ENCODE results near the gene DDOST. TPM values are rescaled to one million over a fixed set of nuclear protein-coding genes. Genes with fewer than 3 reads are reported as not detected.

Gene DDOST
- total RNA-seq, 1 donor from 2014 or later, result 314 TPM

GRCh38 chr1:20658166-20658915 lies 2.8 kb downstream of the DDOST start:
- no peak for DNase-seq

- no peak for DNase-seq
These were observed 4.1 kb downstream of the DDOST start for GRCh38 chr1:20657024-20657423.

GRCh38 chr1:20654104-20654690 lies 7.0 kb downstream of the DDOST start:
- DNase-seq, result no peak

GRCh38 chr1:20652300-20652699 lies 8.9 kb downstream of the DDOST start:
- DNase-seq, result no peak

- DNase-seq, result no peak
These were observed 12.2 kb downstream of the DDOST start for GRCh38 chr1:20648946-20649345.

GRCh38 chr1:20648438-20648837 lies 12.7 kb downstream of the DDOST start:
- no peak for DNase-seq

GRCh38 chr1:20645414-20645813 lies 15.8 kb downstream of the DDOST start:
- no peak for DNase-seq

- no peak for DNase-seq
These were observed 16.8 kb downstream of the DDOST start for GRCh38 chr1:20644416-20644815.

- DNase-seq, result no peak
These were observed 18.1 kb downstream of the DDOST start for GRCh38 chr1:20643080-20643479.

- DNase-seq, result no peak
These were observed 19.2 kb downstream of the DDOST start for GRCh38 chr1:20641975-20642374.

- peak; percentile 81 for DNase-seq
These were observed 21.0 kb downstream of the DDOST start for GRCh38 chr1:20640183-20640597.

GRCh38 chr1:20636785-20637347 lies 24.3 kb downstream of the DDOST start:
- no peak for DNase-seq

GRCh38 chr1:20634594-20635084 lies 26.5 kb downstream of the DDOST start:
- DNase-seq, result peak; percentile 26

GRCh38 chr1:20634065-20634593 lies 27.0 kb downstream of the DDOST start:
- DNase-seq, result peak; percentile 10

GRCh38 chr1:20633190-20634064 lies 27.7 kb downstream of the DDOST start, which contains the start of gene PINK1:
Gene PINK1 (plus strand): TSS chr1:20633458. CDS start chr1:20633549, 91 bp downstream.
- peak; percentile 79 for DNase-seq

GRCh38 chr1:20632386-20632785 lies 28.8 kb downstream of the DDOST start:
- no peak for DNase-seq

GRCh38 chr1:20630729-20631128 lies 30.4 kb downstream of the DDOST start:
- DNase-seq, result no peak

- no peak for DNase-seq
These were observed 34.6 kb downstream of the DDOST start for GRCh38 chr1:20626524-20626923.

GRCh38 chr1:20626098-20626427 lies 35.1 kb downstream of the DDOST start:
- no peak for DNase-seq

GRCh38 chr1:20625176-20626097 lies 35.7 kb downstream of the DDOST start:
- no peak for DNase-seq

GRCh38 chr1:20624709-20625108 lies 36.5 kb downstream of the DDOST start:
- no peak for DNase-seq

- DNase-seq, result no peak
These were observed 40.2 kb downstream of the DDOST start for GRCh38 chr1:20621012-20621411.

All from dermis blood vessel endothelial cell (primary cell).